Measurements from ENCODE around the gene IWS1.

The IWS1 gene

DNA sequence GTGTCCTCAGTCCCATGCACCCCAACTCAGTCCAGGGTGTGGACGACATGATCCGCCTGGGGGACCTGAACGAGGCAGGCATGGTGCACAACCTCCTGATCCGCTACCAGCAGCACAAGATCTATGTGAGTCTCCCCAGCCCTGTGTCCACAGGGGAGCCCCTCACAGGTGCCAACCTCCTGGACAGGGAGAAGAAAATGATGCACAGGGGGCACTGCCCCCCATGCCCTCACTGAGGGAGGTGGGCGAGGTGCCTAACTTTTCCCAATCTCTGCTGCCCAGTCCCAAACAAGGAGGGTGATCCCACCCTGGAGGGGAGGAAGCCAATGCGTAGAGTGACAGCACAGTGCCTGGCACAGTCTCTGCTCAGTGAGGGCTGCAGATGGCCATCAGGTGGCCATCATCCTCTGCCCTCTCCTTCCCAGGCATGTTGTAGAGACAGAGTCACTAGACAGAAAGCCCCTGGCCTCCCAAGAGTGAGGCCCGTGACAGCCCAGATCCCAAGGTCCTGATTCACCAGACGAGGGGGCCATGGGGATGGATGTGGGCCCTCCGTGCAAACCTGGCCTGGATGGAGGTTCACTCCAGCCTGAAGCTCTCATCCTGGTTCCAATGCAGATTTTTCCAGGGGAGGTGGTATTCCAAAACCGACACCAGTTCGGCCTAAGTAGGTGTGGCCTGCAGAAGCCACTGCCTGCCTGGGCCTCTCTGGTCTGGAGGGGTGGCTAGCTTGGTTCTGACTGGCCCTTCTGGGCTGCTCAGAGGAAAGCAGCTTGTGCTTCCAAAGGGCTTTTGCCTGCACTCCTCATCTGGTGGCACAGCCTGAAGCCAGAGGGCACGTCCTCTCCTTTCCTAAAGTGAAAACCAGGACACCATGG, 39.2 kb upstream of the IWS1 start:
- TF ChIP-seq, protein P1, sequence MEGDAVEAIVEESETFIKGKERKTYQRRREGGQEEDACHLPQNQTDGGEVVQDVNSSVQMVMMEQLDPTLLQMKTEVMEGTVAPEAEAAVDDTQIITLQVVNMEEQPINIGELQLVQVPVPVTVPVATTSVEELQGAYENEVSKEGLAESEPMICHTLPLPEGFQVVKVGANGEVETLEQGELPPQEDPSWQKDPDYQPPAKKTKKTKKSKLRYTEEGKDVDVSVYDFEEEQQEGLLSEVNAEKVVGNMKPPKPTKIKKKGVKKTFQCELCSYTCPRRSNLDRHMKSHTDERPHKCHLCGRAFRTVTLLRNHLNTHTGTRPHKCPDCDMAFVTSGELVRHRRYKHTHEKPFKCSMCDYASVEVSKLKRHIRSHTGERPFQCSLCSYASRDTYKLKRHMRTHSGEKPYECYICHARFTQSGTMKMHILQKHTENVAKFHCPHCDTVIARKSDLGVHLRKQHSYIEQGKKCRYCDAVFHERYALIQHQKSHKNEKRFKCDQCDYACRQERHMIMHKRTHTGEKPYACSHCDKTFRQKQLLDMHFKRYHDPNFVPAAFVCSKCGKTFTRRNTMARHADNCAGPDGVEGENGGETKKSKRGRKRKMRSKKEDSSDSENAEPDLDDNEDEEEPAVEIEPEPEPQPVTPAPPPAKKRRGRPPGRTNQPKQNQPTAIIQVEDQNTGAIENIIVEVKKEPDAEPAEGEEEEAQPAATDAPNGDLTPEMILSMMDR (IDR thresholded peaks at IDR 0.05; ENCODE audit: low read depth, low read length) = no peak
- no peak for DNase-seq (ENCODE audit: extremely low read depth, low read depth)

DNA sequence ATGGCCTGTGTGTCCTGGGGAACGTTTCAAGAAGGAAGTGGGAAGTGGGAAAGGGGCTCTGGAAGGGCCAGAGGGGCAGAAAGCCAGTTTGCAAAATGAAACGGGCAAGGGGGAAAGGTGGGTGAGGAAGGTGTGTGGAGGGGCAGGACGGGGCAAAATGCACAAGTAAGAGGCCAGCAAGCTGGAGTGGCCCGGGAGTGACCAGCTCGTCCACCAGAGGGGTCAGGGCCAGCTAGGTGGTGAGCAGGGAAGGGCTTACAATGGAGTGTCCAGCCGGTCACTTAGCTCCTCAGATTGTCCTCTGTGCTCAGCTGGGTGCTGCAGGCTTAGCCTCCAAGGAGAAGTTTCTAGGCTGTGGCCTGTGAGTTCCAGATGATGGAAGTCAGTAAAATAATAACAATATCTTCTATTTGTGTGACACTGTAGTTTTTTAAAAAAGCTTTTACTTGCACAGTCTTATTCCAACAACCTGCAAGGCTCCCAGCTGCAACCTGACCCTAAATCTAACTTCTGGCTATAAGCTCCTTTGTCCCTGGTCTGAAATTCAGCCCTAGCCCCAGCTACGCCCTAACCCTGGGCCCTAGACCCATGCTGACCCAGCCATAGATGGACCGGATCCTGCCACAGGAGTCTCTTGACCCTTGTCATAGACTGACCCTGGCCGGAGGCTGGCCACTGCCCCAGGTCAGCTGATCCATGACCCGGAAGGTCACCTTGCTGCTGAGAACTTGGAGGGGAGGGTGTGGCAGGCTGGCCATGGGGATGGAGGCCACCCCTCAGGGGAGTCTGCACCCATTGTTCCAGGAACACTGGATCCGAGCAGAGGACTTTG, 38.4 kb upstream of the IWS1 start:
- TF ChIP-seq, protein P1 (IDR thresholded peaks at IDR 0.05; ENCODE audit: low read depth, low read length) = no peak
- no peak for DNase-seq (ENCODE audit: extremely low read depth, low read depth)

DNA sequence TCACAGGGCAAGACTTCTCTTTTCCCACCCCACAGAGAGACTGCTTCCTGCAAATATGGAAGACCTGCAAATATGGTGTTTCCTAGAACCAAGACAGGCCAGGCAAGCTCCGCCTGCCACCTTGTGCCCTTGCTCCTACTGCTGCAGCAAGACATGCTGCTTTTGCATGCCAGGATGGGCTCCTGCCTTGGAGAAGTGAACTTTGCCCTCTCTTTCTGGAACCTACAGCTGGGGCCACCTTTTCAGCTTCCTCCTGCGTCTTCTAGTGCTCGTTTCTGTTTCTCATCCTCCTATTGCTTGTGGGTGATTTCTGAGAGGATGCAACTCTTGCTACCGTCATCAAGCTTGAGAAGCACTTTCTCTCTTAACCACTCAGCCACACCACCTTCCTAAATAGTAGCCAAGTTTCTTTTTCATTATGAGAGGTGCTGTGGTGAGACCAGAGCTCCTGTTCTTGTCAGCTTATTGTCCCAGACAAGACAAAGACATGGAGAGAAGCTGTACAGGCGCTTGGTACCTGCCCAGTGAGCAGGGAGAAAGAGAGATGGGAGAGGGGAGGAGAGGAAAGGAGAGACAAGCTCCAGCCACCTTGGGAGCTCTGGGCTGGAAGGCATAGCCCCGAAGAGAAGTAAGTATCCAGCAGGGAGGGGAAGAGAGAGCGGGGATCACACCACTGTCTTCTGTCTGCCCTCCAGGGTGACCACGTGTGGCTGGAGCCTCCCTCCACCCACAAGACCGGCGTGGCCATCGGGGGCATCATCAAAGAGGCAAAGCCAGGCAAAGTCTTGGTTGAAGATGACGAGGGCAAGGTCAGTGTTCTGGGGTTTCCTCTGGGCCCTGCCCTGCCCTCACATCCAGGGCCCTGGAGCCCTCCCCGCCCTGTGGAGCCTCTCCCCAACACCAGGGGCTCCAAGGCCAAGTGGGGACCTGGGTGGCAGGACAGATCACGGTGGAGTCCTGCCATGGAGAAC, 37.5 kb upstream of the IWS1 start:
- DNase-seq (ENCODE audit: extremely low read depth, low read depth) = no peak

DNA sequence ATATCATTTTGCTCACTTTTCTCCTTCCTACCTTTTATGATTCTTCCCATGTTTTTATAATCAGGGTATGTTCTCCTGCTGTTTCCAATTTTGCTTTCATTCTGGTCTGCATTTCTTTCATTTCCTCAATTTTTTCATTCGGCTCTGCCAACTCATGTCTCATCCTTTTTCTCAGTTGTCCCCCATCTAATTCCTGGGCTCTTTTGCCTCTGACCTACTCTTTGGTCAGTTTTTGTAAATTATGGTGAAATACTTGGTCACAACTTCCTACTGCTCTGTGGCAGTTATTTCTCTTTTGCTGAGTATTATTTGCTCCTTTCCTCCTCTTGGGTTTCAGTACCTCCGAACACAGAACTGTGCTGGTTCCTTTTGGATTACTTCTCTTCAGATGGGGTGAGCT, 36.6 kb upstream of the IWS1 start:
- no peak for DNase-seq (ENCODE audit: extremely low read depth, low read depth)
- TF ChIP-seq, protein P1 (IDR thresholded peaks at IDR 0.05; ENCODE audit: low read depth, low read length) = no peak

More for the DNA sequence above, 37.5 kb upstream of the IWS1 start:
- TF ChIP-seq, protein P1 (IDR thresholded peaks at IDR 0.05; ENCODE audit: low read depth, low read length) = no peak

DNA sequence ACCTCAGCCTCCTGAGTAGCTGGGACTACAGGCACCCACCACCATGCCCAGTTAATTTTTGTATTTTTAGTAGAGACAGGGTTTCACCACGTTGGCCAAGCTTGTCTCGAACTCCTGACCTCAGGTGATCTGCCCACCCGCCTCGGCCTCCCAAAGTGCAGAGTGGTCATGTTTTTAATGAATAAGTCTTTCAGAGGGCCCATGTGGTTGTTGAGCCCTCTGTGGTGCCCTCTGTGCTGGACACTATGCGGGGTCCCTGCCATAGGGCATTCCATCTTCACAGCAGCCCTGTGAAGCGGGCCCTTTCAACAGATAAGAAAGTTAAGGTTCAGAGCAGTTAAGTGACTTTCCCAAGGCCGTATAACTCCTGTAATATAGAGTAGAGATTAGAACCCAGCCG, 35.1 kb upstream of the IWS1 start:
- no peak for DNase-seq (ENCODE audit: extremely low read depth, low read depth)
- TF ChIP-seq, protein P1 (IDR thresholded peaks at IDR 0.05; ENCODE audit: low read depth, low read length) = no peak

DNA sequence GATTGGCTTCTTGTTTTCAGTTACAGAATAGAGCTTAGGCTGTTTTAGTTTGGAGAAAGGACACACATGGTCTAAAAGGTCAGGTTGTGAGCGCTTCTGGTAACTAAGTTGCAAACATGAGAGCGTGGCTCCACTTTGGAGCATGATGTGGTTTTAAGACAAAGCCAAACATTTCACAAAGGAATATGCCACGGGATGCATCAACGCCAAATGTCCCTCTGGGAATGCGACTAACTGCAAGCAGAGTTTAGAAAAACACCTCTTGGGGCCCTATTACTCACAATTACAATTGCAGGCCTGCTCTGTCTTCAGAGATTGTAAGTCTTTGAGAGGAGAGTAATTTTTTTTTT, 34.6 kb upstream of the IWS1 start:
- no peak for DNase-seq (ENCODE audit: extremely low read depth, low read depth)
- TF ChIP-seq, protein P1 (IDR thresholded peaks at IDR 0.05; ENCODE audit: low read depth, low read length) = no peak

All from AG09319 (cell line).